A549 (cell line): ENCODE results near the gene TMCC2. TPM values are rescaled to one million over a fixed set of nuclear protein-coding genes. Genes with fewer than 3 reads are reported as not detected.

Source experiments
- ATAC-seq, 2 experiments: fragments of 200-7000 bp in 1 of 2; fragments of >200 bp in 1 of 2; cut with Nextera tagmentation in 1 of 2; cut with Tn5 transposase in 1 of 2; 3 replicates each; pipeline versions ENCODE4 v1.8.0 to v1.9.1; 2018 to 2020; ENCODE audit warnings: mild to moderate bottlenecking in 1 of 2, moderate library complexity in 1 of 2
- CTCF ChIA-PET: fragments of 300-600 bp; sonication (Branson Sonifier 250); formaldehyde crosslinking; extraction: SDS; loops from one replicate; lab custom pipeline; 2021; ENCODE audit warnings: antibody characterized with exemption, inconsistent platforms; lab: Yijun Ruan, JAX
- POLR2A ChIA-PET: fragments of 350-600 bp; formaldehyde crosslinking; extraction: SDS; loops from one replicate; lab custom pipeline; 2021; ENCODE audit warnings: antibody characterized with exemption, inconsistent platforms; lab: Yijun Ruan, JAX
- DNase-seq, 2 experiments: peaks; one replicate each; pipeline versions ENCODE4 v3.0.0 to v3.0.0-alpha.2; 2011 to 2016; ENCODE audit warnings: low read depth in 1 of 2, low spot score in 1 of 2
- FAIRE-seq: peaks from 2 replicates; lab custom pipeline; 2011; peaks lifted over from hg19 to GRCh38; lab: Jason Lieb, UNC
- H3K27ac ChIP-seq, 2 experiments: fragments of >200 bp; sonication (Bioruptor Twin); formaldehyde crosslinking; 3 replicates each; pipeline ENCODE4 v1.5.1; 2016 to 2017
- H3K4me1 ChIP-seq: fragments of >200 bp; sonication (Bioruptor Twin); formaldehyde crosslinking; 3 replicates; pipeline ENCODE4 v1.6.1; 2016
- H3K4me2 ChIP-seq: fragments of >200 bp; sonication (Bioruptor Twin); formaldehyde crosslinking; 3 replicates; pipeline ENCODE4 v1.6.1; 2016
- H3K4me3 ChIP-seq: fragments of >200 bp; sonication (Bioruptor Twin); formaldehyde crosslinking; 3 replicates; pipeline ENCODE4 v1.5.1; 2016
- H3K9me3 ChIP-seq: fragments of >200 bp; sonication (Bioruptor Twin); formaldehyde crosslinking; 3 replicates; pipeline ENCODE4 v1.6.1; 2016
- BHLHE40 ChIP-seq: IDR thresholded peaks from 2 replicates; pipeline ENCODE4 v1.6.1; 2012; ENCODE audit warnings: low read depth, low read length, inconsistent platforms
- CBX2 ChIP-seq: fragments of 200-600 bp; sonication (generic); IDR thresholded peaks from 2 replicates; pipeline ENCODE4 v1.6.1; 2016; ENCODE audit warnings: low read depth, mild to moderate bottlenecking, borderline replicate concordance
- CEBPB ChIP-seq, 2 experiments: fragments of >200 bp in 1 of 2; sonication (Bioruptor Twin) in 1 of 2; formaldehyde crosslinking in 1 of 2; IDR thresholded peaks; 2 replicates each; pipeline ENCODE4 v1.6.1; 2012 to 2016
- CHD4 ChIP-seq: fragments of 200-600 bp; sonication (generic); IDR thresholded peaks from 2 replicates; pipeline ENCODE4 v1.6.1; 2016; ENCODE audit warnings: antibody characterized with exemption, mild to moderate bottlenecking, borderline replicate concordance
- EHF ChIP-seq: fragments of 250-450 bp; sonication (Bioruptor Pico); IDR thresholded peaks from 2 replicates; pipeline ENCODE4 v1.5.0; 2020; ENCODE audit warnings: mild to moderate bottlenecking
- EHMT2 ChIP-seq: fragments of 200-600 bp; sonication (generic); IDR thresholded peaks from 2 replicates; pipeline ENCODE4 v1.6.1; 2016; ENCODE audit warnings: antibody characterized with exemption, low read depth, mild to moderate bottlenecking, moderate library complexity
- EP300 ChIP-seq, 2 experiments: fragments of >200 bp; sonication (Bioruptor Twin); formaldehyde crosslinking; IDR thresholded peaks; 2 replicates in 1 of 2; 3 replicates in 1 of 2; pipeline ENCODE4 v1.6.1; 2016 to 2017
- ESRRA ChIP-seq: fragments of 150-350 bp; IDR thresholded peaks from 2 replicates; pipeline ENCODE4 v1.6.1; 2014; ENCODE audit warnings: mild to moderate bottlenecking, low read length, borderline replicate concordance
- FOSB ChIP-seq: fragments of 250-450 bp; sonication (Bioruptor Pico); IDR thresholded peaks from 2 replicates; pipeline ENCODE4 v1.5.0; 2020; ENCODE audit warnings: mild to moderate bottlenecking, moderate library complexity
- GATA3 ChIP-seq: IDR thresholded peaks from 2 replicates; pipeline ENCODE4 v1.6.1; 2012; ENCODE audit warnings: borderline replicate concordance
- HMGXB4 ChIP-seq: fragments of 250-450 bp; sonication (Bioruptor Pico); IDR thresholded peaks from 2 replicates; pipeline ENCODE4 v1.5.0; 2021; ENCODE audit warnings: mild to moderate bottlenecking, moderate library complexity, borderline replicate concordance
- HOXA7 ChIP-seq: fragments of 250-450 bp; sonication (Bioruptor Pico); IDR thresholded peaks from 2 replicates; pipeline ENCODE4 v1.5.0; 2020; ENCODE audit warnings: mild to moderate bottlenecking, moderate library complexity
- HOXB13 ChIP-seq: fragments of 250-450 bp; sonication (Bioruptor Pico); IDR thresholded peaks from 2 replicates; pipeline ENCODE4 v1.5.0; 2020; ENCODE audit warnings: low read depth, mild to moderate bottlenecking, moderate library complexity
- HOXB5 ChIP-seq: fragments of 250-450 bp; sonication (Bioruptor Pico); IDR thresholded peaks from 2 replicates; pipeline ENCODE4 v1.5.0; 2020; ENCODE audit warnings: mild to moderate bottlenecking, moderate library complexity
- JUN ChIP-seq, 2 experiments: fragments of >200 bp; sonication (Bioruptor Twin); formaldehyde crosslinking; IDR thresholded peaks; 2 replicates in 1 of 2; 3 replicates in 1 of 2; pipeline ENCODE4 v1.6.1; 2016 to 2017
- MAFK ChIP-seq: fragments of 450-650 bp; IDR thresholded peaks from 2 replicates; pipeline ENCODE4 v1.6.1; 2014; ENCODE audit not compliant: partially characterized antibody
- MAZ ChIP-seq: fragments of 150-350 bp; IDR thresholded peaks from 2 replicates; pipeline ENCODE4 v1.6.1; 2014; ENCODE audit warnings: antibody characterized with exemption, low read depth, low read length, borderline replicate concordance
- MYC ChIP-seq: IDR thresholded peaks from 2 replicates; pipeline ENCODE4 v1.6.1; 2012; ENCODE audit warnings: mild to moderate bottlenecking, inconsistent platforms, low read length, improper control_type of control experiment, borderline replicate concordance
- RARB ChIP-seq: fragments of 250-450 bp; sonication (Bioruptor Pico); IDR thresholded peaks from 2 replicates; pipeline ENCODE4 v1.8.0; 2021; ENCODE audit warnings: mild to moderate bottlenecking, moderate library complexity
- SMC3 ChIP-seq: fragments of >200 bp; sonication (Bioruptor Twin); formaldehyde crosslinking; IDR thresholded peaks from 3 replicates; pipeline ENCODE4 v1.6.1; 2018; ENCODE audit warnings: inconsistent platforms
- SREBF2 ChIP-seq: fragments of 450-650 bp; IDR thresholded peaks from 2 replicates; pipeline ENCODE4 v1.6.1; 2014; ENCODE audit warnings: mild to moderate bottlenecking, moderate library complexity
- TP53 ChIP-seq: fragments of 250-450 bp; sonication (Bioruptor Pico); IDR thresholded peaks from 2 replicates; pipeline ENCODE4 v1.5.0; 2021; ENCODE audit warnings: mild to moderate bottlenecking, moderate library complexity
- ZFP36 ChIP-seq: fragments of 450-650 bp; IDR thresholded peaks from 2 replicates; pipeline ENCODE4 v1.6.1; 2014; ENCODE audit warnings: borderline replicate concordance; ENCODE audit not compliant: partially characterized antibody
- ZNF302 ChIP-seq: fragments of 250-450 bp; sonication (Bioruptor Pico); IDR thresholded peaks from 2 replicates; pipeline ENCODE4 v1.9.0; 2021; ENCODE audit warnings: inconsistent platforms, mild to moderate bottlenecking, moderate library complexity
- WGBS: methylation state at CpG from one replicate; pipeline ENCODE4 v1.1.6; 2017; ENCODE audit errors: missing lambda C conversion rate; 5-methylcytosine and 5-hydroxymethylcytosine counted together
- polyA plus RNA-seq, 4 experiments: library from polyadenylated mRNA; depleted of rRNA in 3 of 4; stranded (reverse); fragments of >200 nt; fragmentation: RNase III in 1 of 4; extraction: RNeasy Plus Mini Kit Qiagen cat#74134 plus additional on column Dnase treatment in 1 of 4; gene quantifications; 2 replicates in 3 of 4; 3 replicates in 1 of 4; pipeline ENCODE4 v1.2.3, GENCODE V29; 2011 to 2017
- TF ChIP-seq, protein P1 (sequence below): IDR thresholded peaks from 2 replicates; pipeline ENCODE4 v1.6.1; 2012
- TF ChIP-seq, protein P2 (sequence below): fragments of 150-350 bp; IDR thresholded peaks from 2 replicates; pipeline ENCODE4 v1.6.1; 2014; ENCODE audit warnings: low read depth, mild to moderate bottlenecking, low read length
- TF ChIP-seq, protein P3 (sequence below): fragments of 200-600 bp; sonication (generic); IDR thresholded peaks from 2 replicates; pipeline ENCODE4 v1.6.1; 2016; ENCODE audit warnings: antibody characterized with exemption, mild to moderate bottlenecking, moderate library complexity

Gene TMCC2
- polyA plus RNA-seq, 2 of the 4 experiments (the other 2 are of a cell fraction) = 1.7 to 3.2 TPM

GRCh38 chr1:205199931-205200299, 27.8 kb upstream of the TMCC2 start:
- ATAC-seq = no peak
- WGBS = 85% methylated on average over 7 of the region's 7 CpGs

DNA sequence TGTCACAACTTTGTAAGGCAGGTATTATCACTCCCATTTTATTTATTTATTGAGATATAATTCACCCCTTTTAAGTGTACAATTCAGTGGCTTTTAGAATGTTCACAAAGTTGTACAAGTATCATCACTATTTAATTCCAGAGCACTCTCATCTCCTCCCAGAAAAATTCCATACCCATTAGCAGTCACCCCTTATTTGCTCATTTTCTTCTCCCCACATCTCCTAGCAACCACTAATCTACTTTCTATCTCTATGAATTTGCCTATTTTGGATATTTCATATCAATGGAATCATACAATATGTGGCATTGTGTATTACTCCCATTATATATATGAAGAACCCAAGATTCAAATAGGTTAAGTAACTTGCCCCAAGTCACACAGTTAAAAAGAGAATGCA, 23.2 kb upstream of the TMCC2 start:
- ChIA-PET POLR2A (no interaction called here), CTCF (interaction anchor here (0.7 to 1.2 kb wide), 4 partner anchors 11 to 84 kb away, joined by 3 to 4 read pairs (median 3); no protein-coding TSS in a partner anchor)
- Histone ChIP-seq H3K4me3 (no peak overlapping the region), H3K4me2 (no peak overlapping the region), H3K4me1 (peaks cover 6% of the 10 kb centered on the region; the same call in 2 of the 3 replicates), H3K9me3 (no peaks in the 10 kb centered on the region), H3K27ac (no peak overlapping the region)
- FAIRE-seq (no peak), DNase-seq (no peak), ATAC-seq (peak in 1 of 2 experiments; percentile 39; a peak in 1 of 6 replicates)
- TF ChIP-seq JUN (IDR thresholded peaks at IDR 0.05) (no peak), CHD4 (no peak), ZFP36 (no peak), BHLHE40 (no peak), EHF (CRISPR knock-in tag) (no peak), SREBF2 (no peak), MYC (no peak), ESRRA (no peak), MAFK (no peak), EP300 (IDR thresholded peaks at IDR 0.05) (no peak), CBX2 (no peak), HOXA7 (no peak), MAZ (no peak), FOSB (CRISPR knock-in tag) (no peak), HOXB13 (no peak)
- TF ChIP-seq, protein P1, sequence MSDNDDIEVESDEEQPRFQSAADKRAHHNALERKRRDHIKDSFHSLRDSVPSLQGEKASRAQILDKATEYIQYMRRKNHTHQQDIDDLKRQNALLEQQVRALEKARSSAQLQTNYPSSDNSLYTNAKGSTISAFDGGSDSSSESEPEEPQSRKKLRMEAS = no peak

More at GRCh38 chr1:205199931-205200299, 27.8 kb upstream of the TMCC2 start:
- CTCF ChIA-PET = interaction anchor here (0.9 to 2.0 kb wide), 5 partner anchors 28 to 231 kb away, joined by 3 to 9 read pairs (median 3); partner anchors contain the start of gene TMCC2
- TF ChIP-seq CEBPB (IDR thresholded peaks at IDR 0.05) (no peak), EHF (CRISPR knock-in tag) (no peak), SMC3 (no peak), MAZ (no peak), TP53 (no peak), EHMT2 (no peak), SREBF2 (no peak), ZNF302 (CRISPR knock-in tag) (no peak), HOXA7 (no peak), HOXB13 (no peak), CBX2 (no peak), EP300 (IDR thresholded peaks at IDR 0.05) (no peak), RARB (CRISPR knock-in tag) (no peak), GATA3 (no peak), HMGXB4 (no peak), HOXB5 (CRISPR knock-in tag) (no peak)
- TF ChIP-seq, protein P2, sequence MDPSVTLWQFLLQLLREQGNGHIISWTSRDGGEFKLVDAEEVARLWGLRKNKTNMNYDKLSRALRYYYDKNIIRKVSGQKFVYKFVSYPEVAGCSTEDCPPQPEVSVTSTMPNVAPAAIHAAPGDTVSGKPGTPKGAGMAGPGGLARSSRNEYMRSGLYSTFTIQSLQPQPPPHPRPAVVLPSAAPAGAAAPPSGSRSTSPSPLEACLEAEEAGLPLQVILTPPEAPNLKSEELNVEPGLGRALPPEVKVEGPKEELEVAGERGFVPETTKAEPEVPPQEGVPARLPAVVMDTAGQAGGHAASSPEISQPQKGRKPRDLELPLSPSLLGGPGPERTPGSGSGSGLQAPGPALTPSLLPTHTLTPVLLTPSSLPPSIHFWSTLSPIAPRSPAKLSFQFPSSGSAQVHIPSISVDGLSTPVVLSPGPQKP = no peak
- TF ChIP-seq, protein P1 = no peak
- TF ChIP-seq, protein P3, sequence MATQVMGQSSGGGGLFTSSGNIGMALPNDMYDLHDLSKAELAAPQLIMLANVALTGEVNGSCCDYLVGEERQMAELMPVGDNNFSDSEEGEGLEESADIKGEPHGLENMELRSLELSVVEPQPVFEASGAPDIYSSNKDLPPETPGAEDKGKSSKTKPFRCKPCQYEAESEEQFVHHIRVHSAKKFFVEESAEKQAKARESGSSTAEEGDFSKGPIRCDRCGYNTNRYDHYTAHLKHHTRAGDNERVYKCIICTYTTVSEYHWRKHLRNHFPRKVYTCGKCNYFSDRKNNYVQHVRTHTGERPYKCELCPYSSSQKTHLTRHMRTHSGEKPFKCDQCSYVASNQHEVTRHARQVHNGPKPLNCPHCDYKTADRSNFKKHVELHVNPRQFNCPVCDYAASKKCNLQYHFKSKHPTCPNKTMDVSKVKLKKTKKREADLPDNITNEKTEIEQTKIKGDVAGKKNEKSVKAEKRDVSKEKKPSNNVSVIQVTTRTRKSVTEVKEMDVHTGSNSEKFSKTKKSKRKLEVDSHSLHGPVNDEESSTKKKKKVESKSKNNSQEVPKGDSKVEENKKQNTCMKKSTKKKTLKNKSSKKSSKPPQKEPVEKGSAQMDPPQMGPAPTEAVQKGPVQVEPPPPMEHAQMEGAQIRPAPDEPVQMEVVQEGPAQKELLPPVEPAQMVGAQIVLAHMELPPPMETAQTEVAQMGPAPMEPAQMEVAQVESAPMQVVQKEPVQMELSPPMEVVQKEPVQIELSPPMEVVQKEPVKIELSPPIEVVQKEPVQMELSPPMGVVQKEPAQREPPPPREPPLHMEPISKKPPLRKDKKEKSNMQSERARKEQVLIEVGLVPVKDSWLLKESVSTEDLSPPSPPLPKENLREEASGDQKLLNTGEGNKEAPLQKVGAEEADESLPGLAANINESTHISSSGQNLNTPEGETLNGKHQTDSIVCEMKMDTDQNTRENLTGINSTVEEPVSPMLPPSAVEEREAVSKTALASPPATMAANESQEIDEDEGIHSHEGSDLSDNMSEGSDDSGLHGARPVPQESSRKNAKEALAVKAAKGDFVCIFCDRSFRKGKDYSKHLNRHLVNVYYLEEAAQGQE = no peak
- TF ChIP-seq, all 56 proteins: peak for 0
- DNase-seq (no peak), FAIRE-seq (no peak)
- Histone ChIP-seq H3K9me3 (no peaks in the 10 kb centered on the region), H3K4me1 (peaks cover 6% of the 10 kb centered on the region; the same call in 2 of the 3 replicates), H3K27ac (no peak overlapping the region), H3K4me2 (no peak overlapping the region), H3K4me3 (no peak overlapping the region)
- POLR2A ChIA-PET = no interaction called here
